Stimulated activated CD8-positive, alpha-beta memory T cell treated with anti-CD3 and anti-CD28 coated beads, Interleukin-15, amount 100 ng/mL, for 48 hours (primary cell): ENCODE results near the gene LNX1.

Experiments
- DNase-seq, 2 donors: peaks; one replicate each; pipeline ENCODE4 v3.0.0-alpha.2; 2020; ENCODE audit warnings: low read depth in 2 of 2

LNX1 gene

DNA sequence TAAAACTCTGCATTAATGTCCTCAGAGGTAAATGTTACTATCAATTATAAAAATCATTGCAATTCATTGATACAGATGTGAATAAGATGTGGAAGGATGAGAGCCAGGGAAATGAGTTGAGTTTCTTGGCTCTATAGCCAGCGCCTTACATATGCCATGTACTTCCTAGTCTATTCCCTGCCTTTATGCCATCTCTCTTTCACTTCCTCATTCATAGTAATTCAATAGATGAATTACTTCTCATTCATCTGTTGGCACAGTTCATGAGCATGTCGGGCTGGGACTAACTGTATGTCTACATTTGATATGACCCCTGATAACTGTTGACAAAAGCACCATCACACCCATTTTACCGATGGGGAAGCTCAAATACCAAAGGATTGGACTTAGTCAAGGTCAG is 55.7 kb downstream of the LNX1 start:
- DNase-seq, result no peak

GRCh38 chr4:53534684-53535083 is 56.6 kb downstream of the LNX1 start:
- DNase-seq, result no peak

DNA sequence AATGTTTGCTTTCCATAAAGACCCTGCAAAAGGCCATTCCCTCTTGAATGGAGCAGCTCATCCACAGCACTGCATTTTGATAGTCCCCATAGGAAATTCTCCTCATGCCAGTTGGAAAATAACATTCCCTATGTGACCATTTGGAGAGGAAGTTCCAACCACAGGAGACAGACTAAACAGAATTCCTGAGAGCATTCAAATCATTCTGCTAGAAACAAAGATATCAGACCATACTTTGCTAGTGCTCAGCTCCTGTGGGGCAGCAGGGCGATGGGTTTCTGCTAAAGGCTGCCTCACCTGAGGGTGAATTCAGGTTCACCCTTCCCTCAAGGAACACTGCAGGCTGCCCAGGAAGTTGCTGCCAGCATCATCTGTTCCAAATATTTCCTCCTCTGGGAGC is 58.8 kb downstream of the LNX1 start:
- DNase-seq, result no peak

GRCh38 chr4:53531585-53532224 is 59.6 kb downstream of the LNX1 start:
- no peak for DNase-seq

GRCh38 chr4:53529025-53529424 is 62.3 kb downstream of the LNX1 start:
- DNase-seq, result no peak

DNA sequence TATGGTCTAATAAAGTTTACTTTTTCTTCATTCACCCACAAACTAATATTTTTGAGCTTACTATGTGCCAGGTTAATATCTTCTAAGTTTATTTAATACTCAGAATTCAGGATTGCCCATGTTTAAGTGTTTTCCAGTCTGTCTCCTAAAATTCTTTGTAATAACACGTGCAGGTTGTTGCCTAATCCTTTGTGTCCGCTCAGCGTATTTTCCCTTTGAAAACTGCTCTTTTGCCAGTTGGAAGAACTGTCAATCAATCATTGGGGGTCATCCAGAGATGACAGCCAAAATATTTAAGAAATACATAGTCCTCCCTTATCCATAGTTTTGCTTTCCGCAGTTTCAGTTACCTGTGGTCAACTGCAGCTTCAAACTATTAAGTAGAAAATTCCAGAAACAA is 63.4 kb downstream of the LNX1 start:
- DNase-seq, result no peak

DNA sequence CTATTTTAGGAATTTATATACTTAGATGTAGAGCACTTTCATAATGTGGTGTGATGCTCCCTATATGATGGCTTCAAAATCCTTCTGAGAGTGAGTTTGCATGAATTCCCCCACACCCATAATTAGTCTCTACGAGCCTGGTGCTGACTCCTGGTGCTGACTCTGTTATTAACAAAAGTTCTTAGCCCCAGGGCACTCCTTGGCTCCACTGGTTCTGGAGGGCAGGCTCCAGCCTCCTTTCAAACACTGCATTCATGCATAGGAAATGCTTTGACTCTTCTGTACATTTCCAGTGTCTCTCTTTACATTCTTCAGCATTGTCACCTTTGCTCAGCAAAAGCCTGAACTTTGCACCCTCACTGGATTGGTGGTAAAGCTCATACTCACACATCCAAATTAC is 64.0 kb downstream of the LNX1 start:
- no peak for DNase-seq

- DNase-seq, result no peak
These were observed 69.0 kb downstream of the LNX1 start for GRCh38 chr4:53522334-53522733.

- DNase-seq, result no peak
These were observed 71.2 kb downstream of the LNX1 start for GRCh38 chr4:53520116-53520515.

DNA sequence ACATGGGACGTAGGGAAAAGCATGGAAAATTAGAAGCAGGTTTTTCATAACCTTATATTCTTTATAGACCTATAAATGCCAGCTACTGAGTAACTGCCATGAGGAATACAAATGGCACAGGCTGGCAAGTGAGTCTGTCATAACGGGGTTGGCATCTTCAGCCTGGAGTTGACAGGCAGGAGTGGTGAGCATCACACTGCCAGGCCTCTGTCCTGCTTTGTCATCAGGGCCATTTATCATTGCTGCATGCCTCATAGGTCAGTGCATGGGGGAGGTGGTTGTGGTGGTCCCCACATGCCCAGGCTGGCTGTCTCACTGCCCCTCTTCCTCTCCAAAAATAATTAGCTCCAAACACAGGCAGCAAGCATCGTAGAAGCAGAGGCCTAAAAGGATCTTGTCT is 72.5 kb downstream of the LNX1 start:
- no peak for DNase-seq

- no peak for DNase-seq
These were observed 76.2 kb downstream of the LNX1 start for GRCh38 chr4:53515076-53515475.

GRCh38 chr4:53514509-53514908 is 76.8 kb downstream of the LNX1 start:
- no peak for DNase-seq

DNA sequence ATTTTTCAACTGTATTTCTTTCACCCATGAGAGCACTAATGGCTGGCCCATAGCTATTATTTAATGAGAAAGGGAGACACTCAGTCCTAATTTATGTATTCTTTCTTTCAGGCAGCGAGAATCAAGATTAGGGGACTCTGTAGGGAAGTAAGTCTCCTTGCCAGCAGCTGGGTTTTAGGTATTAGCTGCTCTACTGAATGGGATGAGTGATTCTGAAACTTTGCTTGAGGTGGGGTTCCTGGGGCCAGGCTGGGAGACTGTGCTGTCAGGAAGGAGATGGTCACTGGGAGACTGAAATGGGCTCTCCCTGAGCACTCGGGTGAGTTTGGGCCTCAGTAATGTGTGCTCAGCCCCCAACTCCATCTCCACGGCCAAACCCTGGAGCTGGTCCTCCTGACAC is 78.7 kb downstream of the LNX1 start:
- no peak for DNase-seq

DNA sequence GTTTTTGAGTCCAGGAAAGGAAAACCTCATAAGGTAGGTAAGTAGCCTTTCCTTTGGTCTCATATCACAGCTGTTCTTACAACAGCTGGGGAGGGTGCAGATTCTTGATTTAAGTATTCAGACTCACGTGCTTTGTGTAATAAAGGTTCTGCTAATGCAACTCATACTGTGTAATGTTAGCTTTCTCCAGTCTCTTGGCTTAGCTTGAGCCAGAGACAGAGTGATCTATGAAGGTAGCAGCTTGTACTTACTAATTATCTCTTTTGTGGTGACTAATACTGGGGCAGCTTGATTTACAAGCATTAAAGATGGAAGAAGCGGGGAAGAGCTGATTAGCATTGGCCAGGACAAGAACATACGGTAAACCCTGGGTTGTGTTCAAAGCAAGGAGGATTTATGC is 80.3 kb downstream of the LNX1 start:
- no peak for DNase-seq

DNA sequence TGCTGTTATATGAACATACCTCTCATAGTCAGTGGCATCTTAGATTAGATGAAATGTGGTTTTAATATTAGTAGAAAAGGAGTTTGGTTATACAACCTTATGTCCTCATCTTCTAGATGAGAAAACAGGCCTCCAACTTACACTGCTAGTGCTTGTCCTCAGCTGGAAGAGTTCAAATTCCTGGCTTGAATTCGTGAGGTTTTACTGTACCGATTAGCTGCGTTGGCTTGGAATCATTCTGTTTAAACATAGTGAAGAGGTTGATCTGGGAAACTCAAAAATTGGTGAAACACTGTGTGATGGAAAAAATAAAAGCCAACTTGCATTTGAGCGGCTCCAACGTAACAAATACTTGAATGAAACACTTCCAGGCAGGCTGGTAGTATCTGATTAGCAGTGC is 81.0 kb downstream of the LNX1 start:
- DNase-seq, result no peak

DNA sequence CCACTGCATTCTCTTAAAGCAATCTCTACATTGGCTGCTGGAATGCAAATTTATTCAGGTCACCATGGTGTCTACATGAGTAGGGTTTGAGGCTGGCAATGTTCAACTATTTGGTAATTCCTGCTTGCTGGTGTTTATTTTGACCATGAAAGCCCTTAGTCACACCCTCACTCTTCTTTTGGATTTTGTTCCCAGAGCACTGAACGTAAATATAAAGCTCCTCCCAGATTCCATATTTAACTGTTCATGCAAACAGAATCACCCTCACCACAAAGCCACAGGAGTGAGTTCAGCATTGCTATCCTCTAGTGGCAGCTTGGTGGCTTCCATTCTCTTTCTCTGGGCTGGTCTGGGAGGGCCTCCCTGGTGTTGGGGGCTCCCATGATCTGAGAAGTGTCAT is 82.8 kb downstream of the LNX1 start:
- no peak for DNase-seq

GRCh38 chr4:53507671-53508286 is 83.5 kb downstream of the LNX1 start:
- DNase-seq, result no peak

- DNase-seq, result no peak
These were observed 84.2 kb downstream of the LNX1 start for GRCh38 chr4:53507058-53507457.

DNA sequence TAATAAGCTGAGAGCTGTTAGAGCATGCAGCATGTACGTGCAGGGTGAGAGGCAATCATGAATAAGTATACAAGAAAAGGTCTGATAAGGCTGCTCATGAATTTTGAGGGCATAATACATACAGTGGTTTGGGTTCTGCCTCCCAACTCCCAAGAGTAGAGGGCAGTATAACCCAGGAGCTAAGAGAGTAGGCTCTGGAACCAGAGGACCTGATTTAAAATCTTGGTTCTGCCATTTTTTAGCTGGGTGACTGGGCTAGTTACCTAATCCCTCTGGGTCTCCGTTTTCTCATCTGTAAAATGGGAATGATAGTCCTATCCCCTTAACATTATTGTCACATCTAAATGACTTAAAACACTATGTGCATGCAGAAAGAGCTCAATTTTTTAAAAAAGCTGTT is 85.3 kb downstream of the LNX1 start:
- DNase-seq, result no peak

GRCh38 chr4:53502094-53502493 is 89.2 kb downstream of the LNX1 start:
- no peak for DNase-seq

GRCh38 chr4:53501561-53501960 is 89.7 kb downstream of the LNX1 start:
- no peak for DNase-seq

DNA sequence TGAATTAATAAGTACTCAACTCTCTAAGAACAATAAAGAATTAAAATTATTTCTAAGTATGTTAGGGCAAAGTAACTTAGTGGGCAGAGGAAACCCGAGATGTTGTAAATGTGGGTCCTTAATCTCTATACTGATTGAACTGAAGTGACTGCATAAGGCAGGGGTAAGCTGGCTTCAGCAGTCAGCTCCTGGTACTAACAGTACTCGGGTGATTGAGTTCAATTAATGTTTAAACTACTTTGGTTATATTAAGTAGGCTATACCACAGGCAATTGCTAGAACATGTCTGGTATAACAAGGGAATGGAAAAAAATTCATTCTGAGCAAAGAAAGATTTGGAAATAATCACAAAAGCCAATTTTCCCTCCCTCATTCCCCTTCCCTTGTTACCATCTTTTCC is 90.7 kb downstream of the LNX1 start:
- DNase-seq, result no peak

GRCh38 chr4:53499791-53500190 is 91.5 kb downstream of the LNX1 start:
- no peak for DNase-seq

GRCh38 chr4:53498706-53499105 is 92.6 kb downstream of the LNX1 start:
- no peak for DNase-seq
